Neural cell (in vitro differentiated cells): ENCODE results near the gene IMMP2L. TPM values are rescaled to one million over a fixed set of nuclear protein-coding genes. Genes with fewer than 3 reads are reported as not detected.

Source experiments
- H2AFZ ChIP-seq: fragments of 200-600, 300-800 bp; sonication (generic), shearing (Covaris generic); 2 replicates; pipeline ENCODE4 v1.6.0; 2014; ENCODE audit warnings: low read depth, mild to moderate bottlenecking, antibody characterized with exemption, low read length, moderate library complexity
- H3F3A ChIP-seq: fragments of 200-600 bp; shearing (Covaris generic); 2 replicates; pipeline ENCODE4 v1.6.1; 2016; ENCODE audit warnings: mild to moderate bottlenecking, moderate library complexity, mixed read lengths, antibody characterized with exemption, low read length; ENCODE audit not compliant: insufficient read depth, poor library complexity, severe bottlenecking
- H3K27ac ChIP-seq: fragments of 200-600, 300-800 bp; sonication (generic), shearing (Covaris generic); 2 replicates; pipeline ENCODE4 v1.5.1; 2014; ENCODE audit warnings: mild to moderate bottlenecking, low read length, moderate library complexity
- H3K27me3 ChIP-seq: fragments of 300-800, 200-600 bp; sonication (generic), shearing (Covaris generic); 2 replicates; pipeline ENCODE4 v1.6.0; 2014; ENCODE audit warnings: mild to moderate bottlenecking, low read depth, low read length, moderate library complexity; ENCODE audit not compliant: insufficient read depth
- H3K36me3 ChIP-seq: fragments of 300-800, 200-600 bp; sonication (generic), shearing (Covaris generic); 2 replicates; pipeline ENCODE4 v1.5.1; 2014; ENCODE audit warnings: mild to moderate bottlenecking, antibody characterized with exemption, low read length, moderate library complexity; ENCODE audit not compliant: insufficient read depth
- H3K4me2 ChIP-seq: fragments of 300-800, 200-600 bp; sonication (generic), shearing (Covaris generic); 2 replicates; pipeline ENCODE4 v1.6.0; 2014; ENCODE audit warnings: mild to moderate bottlenecking, low read length
- H3K4me3 ChIP-seq: fragments of 300-800, 200-600 bp; sonication (generic), shearing (Covaris generic); 2 replicates; pipeline ENCODE4 v1.5.1; 2014; ENCODE audit warnings: mild to moderate bottlenecking, low read length, moderate library complexity
- H3K79me2 ChIP-seq: fragments of 200-600 bp; shearing (Covaris generic); replicated peaks from 2 replicates; pipeline ENCODE4 v1.6.0; 2014; ENCODE audit warnings: mild to moderate bottlenecking, low read length, moderate library complexity; ENCODE audit not compliant: insufficient read depth
- H3K9ac ChIP-seq: fragments of 300-800, 200-600 bp; sonication (generic), shearing (Covaris generic); 2 replicates; pipeline ENCODE4 v1.6.1; 2016; ENCODE audit warnings: mild to moderate bottlenecking, low read length, mixed read lengths
- H3K9me2 ChIP-seq: fragments of 200-600 bp; shearing (Covaris generic); 2 replicates; pipeline ENCODE4 v1.6.1; 2016; ENCODE audit warnings: mild to moderate bottlenecking, low read length, mixed read lengths; ENCODE audit not compliant: insufficient read depth
- H3K9me3 ChIP-seq: fragments of 200-600, 300-800 bp; sonication (generic), shearing (Covaris generic); 2 replicates; pipeline ENCODE4 v1.6.1; 2016; ENCODE audit warnings: mild to moderate bottlenecking, mixed run types, low read length, moderate library complexity, mixed read lengths
- H4K20me1 ChIP-seq: fragments of 200-600 bp; shearing (Covaris generic); 2 replicates; pipeline ENCODE4 v1.6.1; 2016; ENCODE audit warnings: mild to moderate bottlenecking, mixed run types; ENCODE audit not compliant: insufficient read depth
- EP300 ChIP-seq: fragments of 450-650 bp; conservative IDR thresholded peaks from 2 replicates; pipeline ENCODE4 v1.6.1; 2014; ENCODE audit warnings: antibody characterized with exemption, mild to moderate bottlenecking, moderate library complexity; ENCODE audit not compliant: poor library complexity, severe bottlenecking
- EZH2 ChIP-seq: fragments of 200-600, 300-800 bp; shearing (Covaris generic), sonication (generic); IDR thresholded peaks from 2 replicates; pipeline ENCODE4 v1.6.1; 2014; ENCODE audit warnings: antibody characterized with exemption, low read length, borderline replicate concordance, mild to moderate bottlenecking; ENCODE audit not compliant: insufficient read depth, poor library complexity, severe bottlenecking
- MXI1 ChIP-seq: fragments of 450-650 bp; conservative IDR thresholded peaks from 2 replicates; pipeline ENCODE4 v1.6.1; 2014; ENCODE audit warnings: antibody characterized with exemption, mild to moderate bottlenecking; ENCODE audit not compliant: poor library complexity, severe bottlenecking
- POLR2AphosphoS5 ChIP-seq: IDR thresholded peaks from 2 replicates; pipeline ENCODE4 v1.6.1; 2012
- RAD21 ChIP-seq: fragments of 450-650 bp; conservative IDR thresholded peaks from 2 replicates; pipeline ENCODE4 v1.6.1; 2014; ENCODE audit warnings: antibody characterized with exemption, mild to moderate bottlenecking, moderate library complexity
- SMC3 ChIP-seq: fragments of 450-650 bp; conservative IDR thresholded peaks from 2 replicates; pipeline ENCODE4 v1.6.1; 2014; ENCODE audit warnings: antibody characterized with exemption, mild to moderate bottlenecking, moderate library complexity; ENCODE audit not compliant: poor library complexity
- TAF1 ChIP-seq: IDR thresholded peaks from 2 replicates; pipeline ENCODE4 v1.6.1; 2012; ENCODE audit warnings: low read depth
- polyA plus RNA-seq: library from polyadenylated mRNA; depleted of rRNA; stranded (reverse); fragments of >200 nt; gene quantifications from 2 replicates; pipeline ENCODE4 v1.2.3, GENCODE V29; 2014
- TF ChIP-seq, protein P1 (sequence below): IDR thresholded peaks from 2 replicates; pipeline ENCODE4 v1.6.1; 2012; ENCODE audit warnings: borderline replicate concordance
- TF ChIP-seq, protein P2 (sequence below): fragments of 450-650 bp; IDR thresholded peaks from 2 replicates; pipeline ENCODE4 v1.5.1; 2014; ENCODE audit warnings: antibody characterized with exemption, mild to moderate bottlenecking, moderate library complexity; ENCODE audit not compliant: poor library complexity, severe bottlenecking

IMMP2L gene
- polyA plus RNA-seq, 1 donor from 2014 or later: 9.7 TPM

- H3K4me3 ChIP-seq: no peak overlapping the region
- H3K9ac ChIP-seq: no peak overlapping the region
- H3K9me3 ChIP-seq: no peaks in the 10 kb centered on the region
- H2AFZ ChIP-seq: no peak overlapping the region
- H4K20me1 ChIP-seq: no peaks in the 10 kb centered on the region
- no peaks in the 10 kb centered on the region for H3K79me2 ChIP-seq
- no peak overlapping the region for H3K27ac ChIP-seq
- no peak overlapping the region for H3K4me2 ChIP-seq
- TF ChIP-seq, protein P1, sequence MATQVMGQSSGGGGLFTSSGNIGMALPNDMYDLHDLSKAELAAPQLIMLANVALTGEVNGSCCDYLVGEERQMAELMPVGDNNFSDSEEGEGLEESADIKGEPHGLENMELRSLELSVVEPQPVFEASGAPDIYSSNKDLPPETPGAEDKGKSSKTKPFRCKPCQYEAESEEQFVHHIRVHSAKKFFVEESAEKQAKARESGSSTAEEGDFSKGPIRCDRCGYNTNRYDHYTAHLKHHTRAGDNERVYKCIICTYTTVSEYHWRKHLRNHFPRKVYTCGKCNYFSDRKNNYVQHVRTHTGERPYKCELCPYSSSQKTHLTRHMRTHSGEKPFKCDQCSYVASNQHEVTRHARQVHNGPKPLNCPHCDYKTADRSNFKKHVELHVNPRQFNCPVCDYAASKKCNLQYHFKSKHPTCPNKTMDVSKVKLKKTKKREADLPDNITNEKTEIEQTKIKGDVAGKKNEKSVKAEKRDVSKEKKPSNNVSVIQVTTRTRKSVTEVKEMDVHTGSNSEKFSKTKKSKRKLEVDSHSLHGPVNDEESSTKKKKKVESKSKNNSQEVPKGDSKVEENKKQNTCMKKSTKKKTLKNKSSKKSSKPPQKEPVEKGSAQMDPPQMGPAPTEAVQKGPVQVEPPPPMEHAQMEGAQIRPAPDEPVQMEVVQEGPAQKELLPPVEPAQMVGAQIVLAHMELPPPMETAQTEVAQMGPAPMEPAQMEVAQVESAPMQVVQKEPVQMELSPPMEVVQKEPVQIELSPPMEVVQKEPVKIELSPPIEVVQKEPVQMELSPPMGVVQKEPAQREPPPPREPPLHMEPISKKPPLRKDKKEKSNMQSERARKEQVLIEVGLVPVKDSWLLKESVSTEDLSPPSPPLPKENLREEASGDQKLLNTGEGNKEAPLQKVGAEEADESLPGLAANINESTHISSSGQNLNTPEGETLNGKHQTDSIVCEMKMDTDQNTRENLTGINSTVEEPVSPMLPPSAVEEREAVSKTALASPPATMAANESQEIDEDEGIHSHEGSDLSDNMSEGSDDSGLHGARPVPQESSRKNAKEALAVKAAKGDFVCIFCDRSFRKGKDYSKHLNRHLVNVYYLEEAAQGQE: no peak
- TF ChIP-seq SMC3: no peak
- no peak for TF ChIP-seq MXI1
- no peak for TF ChIP-seq EZH2
- TF ChIP-seq RAD21: no peak
- TF ChIP-seq POLR2AphosphoS5: no peak
- no peak for TF ChIP-seq TAF1
- no peak for TF ChIP-seq EP300
- TF ChIP-seq, protein P2, sequence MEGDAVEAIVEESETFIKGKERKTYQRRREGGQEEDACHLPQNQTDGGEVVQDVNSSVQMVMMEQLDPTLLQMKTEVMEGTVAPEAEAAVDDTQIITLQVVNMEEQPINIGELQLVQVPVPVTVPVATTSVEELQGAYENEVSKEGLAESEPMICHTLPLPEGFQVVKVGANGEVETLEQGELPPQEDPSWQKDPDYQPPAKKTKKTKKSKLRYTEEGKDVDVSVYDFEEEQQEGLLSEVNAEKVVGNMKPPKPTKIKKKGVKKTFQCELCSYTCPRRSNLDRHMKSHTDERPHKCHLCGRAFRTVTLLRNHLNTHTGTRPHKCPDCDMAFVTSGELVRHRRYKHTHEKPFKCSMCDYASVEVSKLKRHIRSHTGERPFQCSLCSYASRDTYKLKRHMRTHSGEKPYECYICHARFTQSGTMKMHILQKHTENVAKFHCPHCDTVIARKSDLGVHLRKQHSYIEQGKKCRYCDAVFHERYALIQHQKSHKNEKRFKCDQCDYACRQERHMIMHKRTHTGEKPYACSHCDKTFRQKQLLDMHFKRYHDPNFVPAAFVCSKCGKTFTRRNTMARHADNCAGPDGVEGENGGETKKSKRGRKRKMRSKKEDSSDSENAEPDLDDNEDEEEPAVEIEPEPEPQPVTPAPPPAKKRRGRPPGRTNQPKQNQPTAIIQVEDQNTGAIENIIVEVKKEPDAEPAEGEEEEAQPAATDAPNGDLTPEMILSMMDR: no peak
- H3K9me2 ChIP-seq: no peaks in the 10 kb centered on the region
- no peaks in the 10 kb centered on the region for H3F3A ChIP-seq
- no peaks in the 10 kb centered on the region for H3K36me3 ChIP-seq
- no peaks in the 10 kb centered on the region for H3K27me3 ChIP-seq
Measured at GRCh38 chr7:111162692-111163091, 399.6 kb downstream of the IMMP2L start.

DNA sequence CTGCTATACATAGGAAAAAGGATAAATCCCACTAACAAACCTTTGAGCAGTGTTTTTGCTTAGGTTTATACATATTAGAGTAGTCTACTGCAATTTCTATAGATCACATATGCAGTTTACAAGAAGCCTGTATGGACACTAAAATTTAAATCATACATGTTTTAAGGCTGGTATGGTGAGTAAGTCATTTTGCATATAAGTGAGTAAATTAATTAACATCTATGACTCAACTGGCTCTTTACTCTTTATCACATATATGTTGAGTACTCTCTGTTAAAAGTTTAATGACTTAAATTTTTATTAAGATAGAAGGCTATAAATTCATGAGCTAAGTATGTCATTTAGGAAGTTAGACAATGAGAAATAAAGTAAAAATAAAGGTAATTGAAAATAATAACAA, 402.0 kb downstream of the IMMP2L start:
- no peak overlapping the region for H3K4me2 ChIP-seq
- no peaks in the 10 kb centered on the region for H3F3A ChIP-seq
- H4K20me1 ChIP-seq: no peaks in the 10 kb centered on the region
- no peaks in the 10 kb centered on the region for H3K9me2 ChIP-seq
- H3K4me3 ChIP-seq: no peak overlapping the region
- TF ChIP-seq EZH2 (no peak), EP300 (no peak), POLR2AphosphoS5 (no peak), MXI1 (no peak), TAF1 (no peak), SMC3 (no peak), RAD21 (no peak)
- TF ChIP-seq, protein P2: no peak
- TF ChIP-seq, protein P1: no peak
- no peaks in the 10 kb centered on the region for H3K36me3 ChIP-seq
- H3K9me3 ChIP-seq: no peaks in the 10 kb centered on the region
- H3K27ac ChIP-seq: no peak overlapping the region
- H3K9ac ChIP-seq: no peak overlapping the region
- H3K79me2 ChIP-seq: no peaks in the 10 kb centered on the region
- H2AFZ ChIP-seq: no peak overlapping the region
- no peaks in the 10 kb centered on the region for H3K27me3 ChIP-seq
